ENCODE measurements around the gene PRKCB. TPM values are rescaled to one million over a fixed set of nuclear protein-coding genes. Genes with fewer than 3 reads are reported as not detected.
A peak's percentile ranks its signal among the peaks of the same experiment; 100 is the strongest.

PRKCB gene
- total and polyA plus RNA-seq, 2 experiments from 2014 or later = 0.70 to 0.92 TPM

DNA sequence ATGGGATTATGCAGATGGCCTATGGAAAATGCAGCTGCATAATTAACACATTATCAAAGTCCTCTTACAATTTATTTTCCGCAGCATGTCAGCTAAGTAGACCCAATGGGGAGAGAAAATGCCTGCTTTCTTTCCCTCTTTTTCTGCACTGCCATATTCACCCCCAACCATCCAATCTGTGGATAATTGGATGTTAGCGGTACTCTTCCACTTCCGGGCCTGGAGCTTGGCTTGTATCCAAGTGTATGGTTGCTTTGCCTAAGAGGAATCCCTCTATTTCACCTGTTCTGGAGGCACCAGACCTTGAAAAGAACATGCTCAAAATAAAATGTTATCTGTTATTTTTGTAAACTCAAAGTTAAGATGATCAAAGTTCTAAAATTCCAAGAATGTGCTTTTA is 379.2 kb downstream of the PRKCB start:
- no peaks in the 10 kb centered on the region for H3K4me1 ChIP-seq (ENCODE audit: insufficient read depth)
- 93% methylated on average over 3 of the region's 3 CpGs for WGBS (ENCODE audit: low lambda C conversion rate, missing lambda C conversion rate)
- H3K27ac ChIP-seq = no peak overlapping the region
- DNase-seq (ENCODE audit: low spot score) = no peak
- H3K4me2 ChIP-seq = no peak overlapping the region
- no peaks in the 10 kb centered on the region for H3K9me3 ChIP-seq (ENCODE audit: low read depth)
- H3K27me3 ChIP-seq = peaks cover 3% of the 10 kb centered on the region
- no peaks in the 10 kb centered on the region for H3K36me3 ChIP-seq (replicated peaks; ENCODE audit: insufficient read depth, low read depth)
- H3K9me2 ChIP-seq (replicated peaks; ENCODE audit: insufficient read depth) = no peaks in the 10 kb centered on the region
- no peak overlapping the region for H2AFZ ChIP-seq
- H3K4me3 ChIP-seq = no peak overlapping the region
- H4K20me1 ChIP-seq (ENCODE audit: insufficient read depth, poor library complexity, severe bottlenecking) = no peaks in the 10 kb centered on the region
- no peaks in the 10 kb centered on the region for H3K79me2 ChIP-seq
- TF ChIP-seq EZH2 (IDR thresholded peaks at IDR 0.05; ENCODE audit: borderline replicate concordance) (no peak), EZH2phosphoT487 (IDR thresholded peaks at IDR 0.05; ENCODE audit: low read depth, severe bottlenecking, unreplicated experiment) (no peak)
- TF ChIP-seq, protein P1, sequence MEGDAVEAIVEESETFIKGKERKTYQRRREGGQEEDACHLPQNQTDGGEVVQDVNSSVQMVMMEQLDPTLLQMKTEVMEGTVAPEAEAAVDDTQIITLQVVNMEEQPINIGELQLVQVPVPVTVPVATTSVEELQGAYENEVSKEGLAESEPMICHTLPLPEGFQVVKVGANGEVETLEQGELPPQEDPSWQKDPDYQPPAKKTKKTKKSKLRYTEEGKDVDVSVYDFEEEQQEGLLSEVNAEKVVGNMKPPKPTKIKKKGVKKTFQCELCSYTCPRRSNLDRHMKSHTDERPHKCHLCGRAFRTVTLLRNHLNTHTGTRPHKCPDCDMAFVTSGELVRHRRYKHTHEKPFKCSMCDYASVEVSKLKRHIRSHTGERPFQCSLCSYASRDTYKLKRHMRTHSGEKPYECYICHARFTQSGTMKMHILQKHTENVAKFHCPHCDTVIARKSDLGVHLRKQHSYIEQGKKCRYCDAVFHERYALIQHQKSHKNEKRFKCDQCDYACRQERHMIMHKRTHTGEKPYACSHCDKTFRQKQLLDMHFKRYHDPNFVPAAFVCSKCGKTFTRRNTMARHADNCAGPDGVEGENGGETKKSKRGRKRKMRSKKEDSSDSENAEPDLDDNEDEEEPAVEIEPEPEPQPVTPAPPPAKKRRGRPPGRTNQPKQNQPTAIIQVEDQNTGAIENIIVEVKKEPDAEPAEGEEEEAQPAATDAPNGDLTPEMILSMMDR (IDR thresholded peaks at IDR 0.05; ENCODE audit: poor library complexity) = no peak

DNA sequence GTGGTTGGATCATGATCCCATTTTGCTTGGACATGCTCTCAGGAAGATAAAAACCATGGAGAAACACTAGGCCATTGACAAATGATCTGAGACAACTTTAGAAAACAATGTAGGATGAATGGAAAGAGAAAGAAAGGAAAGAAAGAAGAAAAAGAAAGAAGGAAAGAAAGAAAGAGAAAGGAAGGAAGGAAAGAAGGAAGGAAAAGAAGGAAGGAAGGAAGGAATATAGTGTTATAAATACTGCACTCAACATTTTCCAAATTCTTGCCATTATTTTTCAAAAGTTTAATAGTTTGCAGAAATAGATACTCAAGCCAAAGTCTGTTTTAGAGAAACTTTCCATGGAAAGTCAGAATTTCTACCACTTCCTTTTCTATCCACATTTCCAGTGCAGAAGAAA is 381.2 kb downstream of the PRKCB start:
- Histone ChIP-seq H3K9me2 (replicated peaks; ENCODE audit: insufficient read depth) (no peaks in the 10 kb centered on the region), H3K27me3 (no peaks in the 10 kb centered on the region), H3K4me2 (no peak overlapping the region), H3K27ac (no peak overlapping the region), H4K20me1 (ENCODE audit: insufficient read depth, poor library complexity, severe bottlenecking) (no peaks in the 10 kb centered on the region), H3K4me3 (no peak overlapping the region), H3K36me3 (replicated peaks; ENCODE audit: insufficient read depth, low read depth) (no peaks in the 10 kb centered on the region), H2AFZ (no peak overlapping the region), H3K9me3 (ENCODE audit: low read depth) (no peaks in the 10 kb centered on the region), H3K79me2 (no peaks in the 10 kb centered on the region), H3K4me1 (ENCODE audit: insufficient read depth) (no peaks in the 10 kb centered on the region)
- no peak for DNase-seq (ENCODE audit: low spot score)
- no peak for TF ChIP-seq EZH2 (IDR thresholded peaks at IDR 0.05; ENCODE audit: borderline replicate concordance)
- TF ChIP-seq EZH2phosphoT487 (IDR thresholded peaks at IDR 0.05; ENCODE audit: low read depth, severe bottlenecking, unreplicated experiment) = no peak
- TF ChIP-seq, protein P1 (IDR thresholded peaks at IDR 0.05; ENCODE audit: poor library complexity) = no peak

DNA sequence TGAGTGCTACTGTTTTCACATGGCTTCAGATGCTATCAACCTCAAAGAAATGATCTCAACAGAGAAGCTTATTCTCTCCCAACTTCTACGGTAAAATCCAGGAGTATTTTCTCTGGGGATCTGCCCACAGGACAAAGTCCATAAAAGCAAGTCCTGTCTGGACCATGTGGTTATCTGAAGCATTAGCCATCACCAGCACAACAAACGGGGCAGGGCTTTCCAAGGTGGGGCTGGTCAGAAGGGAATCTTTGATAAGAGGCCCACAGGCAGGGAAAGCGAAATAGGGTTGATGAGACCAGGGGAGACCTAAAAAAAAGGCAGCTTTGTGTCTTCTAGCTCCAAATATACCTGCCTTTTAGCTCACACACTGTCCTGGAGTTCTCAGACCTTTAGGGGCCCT is 381.7 kb downstream of the PRKCB start:
- DNase-seq (ENCODE audit: low spot score) = peak; percentile 30
- Histone ChIP-seq H3K4me3 (no peak overlapping the region), H3K27me3 (no peaks in the 10 kb centered on the region), H3K9me3 (ENCODE audit: low read depth) (no peaks in the 10 kb centered on the region), H3K36me3 (replicated peaks; ENCODE audit: insufficient read depth, low read depth) (no peaks in the 10 kb centered on the region), H3K4me2 (no peak overlapping the region), H3K27ac (no peak overlapping the region), H3K79me2 (no peaks in the 10 kb centered on the region), H3K9me2 (replicated peaks; ENCODE audit: insufficient read depth) (no peaks in the 10 kb centered on the region), H4K20me1 (ENCODE audit: insufficient read depth, poor library complexity, severe bottlenecking) (no peaks in the 10 kb centered on the region), H2AFZ (no peak overlapping the region), H3K4me1 (ENCODE audit: insufficient read depth) (no peaks in the 10 kb centered on the region)
- 63% methylated on average over 3 of the region's 3 CpGs for WGBS (ENCODE audit: low lambda C conversion rate, missing lambda C conversion rate)
- no peak for TF ChIP-seq EZH2 (IDR thresholded peaks at IDR 0.05; ENCODE audit: borderline replicate concordance)
- TF ChIP-seq, protein P1 (IDR thresholded peaks at IDR 0.05; ENCODE audit: poor library complexity) = no peak
- no peak for TF ChIP-seq EZH2phosphoT487 (IDR thresholded peaks at IDR 0.05; ENCODE audit: low read depth, severe bottlenecking, unreplicated experiment)

DNA sequence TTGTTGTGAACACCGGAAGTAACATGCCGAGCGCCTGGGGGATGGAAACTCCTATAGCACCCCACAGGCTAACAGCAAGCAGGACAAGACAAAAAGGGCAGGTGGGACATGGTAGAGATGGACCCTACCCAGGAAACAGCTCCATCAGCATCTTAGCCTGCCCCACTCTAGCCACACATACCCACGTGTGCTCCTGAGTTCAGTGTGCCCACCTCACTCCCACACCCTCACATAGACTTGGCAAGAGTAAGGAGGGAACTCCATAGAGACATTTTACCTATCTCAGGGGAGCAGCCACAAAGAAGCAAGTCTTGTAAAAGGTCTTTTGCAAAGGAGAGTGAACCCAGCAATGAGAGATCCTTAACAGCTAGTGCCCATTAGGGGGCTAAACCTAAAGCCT is 382.5 kb downstream of the PRKCB start:
- no peaks in the 10 kb centered on the region for H3K9me3 ChIP-seq (ENCODE audit: low read depth)
- TF ChIP-seq EZH2 (IDR thresholded peaks at IDR 0.05; ENCODE audit: borderline replicate concordance) = no peak
- TF ChIP-seq, protein P1 (IDR thresholded peaks at IDR 0.05; ENCODE audit: poor library complexity) = no peak
- TF ChIP-seq EZH2phosphoT487 (IDR thresholded peaks at IDR 0.05; ENCODE audit: low read depth, severe bottlenecking, unreplicated experiment) = no peak
- H3K4me2 ChIP-seq = no peak overlapping the region
- no peaks in the 10 kb centered on the region for H3K79me2 ChIP-seq
- DNase-seq (ENCODE audit: low spot score) = no peak
- H4K20me1 ChIP-seq (ENCODE audit: insufficient read depth, poor library complexity, severe bottlenecking) = no peaks in the 10 kb centered on the region
- H3K27me3 ChIP-seq = no peaks in the 10 kb centered on the region
- H3K4me1 ChIP-seq (ENCODE audit: insufficient read depth) = no peaks in the 10 kb centered on the region
- no peak overlapping the region for H2AFZ ChIP-seq
- H3K4me3 ChIP-seq = no peak overlapping the region
- no peak overlapping the region for H3K27ac ChIP-seq
- H3K9me2 ChIP-seq (replicated peaks; ENCODE audit: insufficient read depth) = no peaks in the 10 kb centered on the region
- WGBS (ENCODE audit: low lambda C conversion rate, missing lambda C conversion rate) = 87% methylated on average over 4 of the region's 4 CpGs
- no peaks in the 10 kb centered on the region for H3K36me3 ChIP-seq (replicated peaks; ENCODE audit: insufficient read depth, low read depth)
